T follicular helper cell (primary cell): ENCODE measurements around the gene REXO1.
"Not testable (repeated sequence)": the region's sequence is repeated elsewhere in the genome, so short reads cannot be mapped to it uniquely, and the experiment has no call there.

Experiments used
- DNase-seq: peaks from one replicate; pipeline ENCODE4 v3.0.0-alpha.2; 2020; ENCODE audit warnings: low read depth
- total RNA-seq, 2 experiments: gene quantifications; one replicate each; lab custom pipeline; 2026; lab: John Stamatoyannopoulos, UW

REXO1 gene
- 66.5 to 68.3 reads per million in 2 experiments for total RNA-seq

- DNase-seq, result peak; percentile 98
Measured at GRCh38 chr19:1848399-1849131, at the start of gene REXO1. TSS of gene REXO1 (minus strand) at chr19:1848483. CDS start at chr19:1848358, 125 bp downstream.

GRCh38 chr19:1896508-1896907, 48.2 kb upstream of the REXO1 start:
- no peak for DNase-seq

- no peak for DNase-seq
Measured at GRCh38 chr19:1893791-1894190, 45.5 kb upstream of the REXO1 start.

GRCh38 chr19:1889907-1890306, 41.6 kb upstream of the REXO1 start:
- no peak for DNase-seq

GRCh38 chr19:1888385-1888784, 40.1 kb upstream of the REXO1 start:
- DNase-seq, result no peak

- DNase-seq, result not testable (repeated sequence)
Measured at GRCh38 chr19:1886360-1886759, 38.1 kb upstream of the REXO1 start.

- peak; percentile 92 for DNase-seq
Measured at GRCh38 chr19:1885398-1886119, 37.3 kb upstream of the REXO1 start, which contains the start of gene ABHD17A. TSS of gene ABHD17A (minus strand) at chr19:1885496. CDS start at chr19:1881566, 3,930 bp downstream.

GRCh38 chr19:1884719-1885334, 36.5 kb upstream of the REXO1 start:
- DNase-seq, result no peak

GRCh38 chr19:1884291-1884718, 36.0 kb upstream of the REXO1 start:
- DNase-seq, result no peak

GRCh38 chr19:1883784-1884183, 35.5 kb upstream of the REXO1 start:
- DNase-seq, result no peak

- DNase-seq, result no peak
Measured at GRCh38 chr19:1882786-1883692, 34.8 kb upstream of the REXO1 start.

- DNase-seq, result peak; percentile 74
Measured at GRCh38 chr19:1882089-1882785, 34.0 kb upstream of the REXO1 start.

- DNase-seq, result not testable (repeated sequence)
Measured at GRCh38 chr19:1881393-1882088, 33.3 kb upstream of the REXO1 start.

- DNase-seq, result no peak
Measured at GRCh38 chr19:1880611-1881392, 32.5 kb upstream of the REXO1 start.

GRCh38 chr19:1879982-1880381, 31.7 kb upstream of the REXO1 start:
- DNase-seq, result not testable (repeated sequence)

- not testable (repeated sequence) for DNase-seq
Measured at GRCh38 chr19:1878583-1878982, 30.3 kb upstream of the REXO1 start.

- not testable (repeated sequence) for DNase-seq
Measured at GRCh38 chr19:1877280-1877660, 29.0 kb upstream of the REXO1 start.

- not testable (repeated sequence) for DNase-seq
Measured at GRCh38 chr19:1876496-1877279, 28.4 kb upstream of the REXO1 start.
